Activated CD8-positive, alpha-beta T cell treated with anti-CD3 and anti-CD28 coated beads, Interleukin-2, amount 10 ng/mL, durations not matched to agents 7 days and 5 days (primary cell): ENCODE measurements around the gene CDK17. TPM values are rescaled to one million over a fixed set of nuclear protein-coding genes. Genes with fewer than 3 reads are reported as not detected.

Experiments
- ATAC-seq: fragments of 150-1000 bp; cut with Tn5 transposase; one replicate; pipeline ENCODE4 v1.10.0; 2021; ENCODE audit warnings: moderate library complexity
- CTCF ChIA-PET: fragments of 350-600 bp; sonication (Branson Sonifier 250); formaldehyde crosslinking; loops from one replicate; lab custom pipeline; 2021; ENCODE audit warnings: antibody characterized with exemption; lab: Charles Lee
- POLR2A ChIA-PET: fragments of 350-600 bp; sonication (Branson Sonifier 250); formaldehyde crosslinking; loops from one replicate; lab custom pipeline; 2021; ENCODE audit warnings: antibody characterized with exemption; lab: Charles Lee
- DNase-seq: peaks from one replicate; pipeline ENCODE4 v3.0.0-alpha.2; 2020
- H3K27ac Mint-ChIP-seq: one replicate; pipeline ENCODE4 v1.8.0; 2021; ENCODE audit warnings: mild to moderate bottlenecking, mixed read lengths
- H3K27me3 Mint-ChIP-seq: one replicate; pipeline ENCODE4 v1.8.0; 2021; ENCODE audit warnings: low read depth, mixed read lengths
- H3K36me3 Mint-ChIP-seq: one replicate; pipeline ENCODE4 v1.8.0; 2021; ENCODE audit warnings: low read depth, mixed read lengths
- H3K4me1 Mint-ChIP-seq: one replicate; pipeline ENCODE4 v1.8.0; 2021; ENCODE audit warnings: low read depth, mixed read lengths
- H3K4me3 Mint-ChIP-seq: one replicate; pipeline ENCODE4 v1.8.0; 2021; ENCODE audit warnings: mild to moderate bottlenecking, mixed read lengths
- H3K9me3 Mint-ChIP-seq: one replicate; pipeline ENCODE4 v1.8.0; 2022; ENCODE audit warnings: mixed read lengths; ENCODE audit not compliant: insufficient read depth
- total RNA-seq, 2 experiments: library from RNA; stranded (reverse); gene quantifications; one replicate each; pipeline ENCODE4 v1.2.3, GENCODE V29; 2021

The CDK17 gene
- total RNA-seq, 2 experiments from 2014 or later: 38.2 to 39.5 TPM

DNA sequence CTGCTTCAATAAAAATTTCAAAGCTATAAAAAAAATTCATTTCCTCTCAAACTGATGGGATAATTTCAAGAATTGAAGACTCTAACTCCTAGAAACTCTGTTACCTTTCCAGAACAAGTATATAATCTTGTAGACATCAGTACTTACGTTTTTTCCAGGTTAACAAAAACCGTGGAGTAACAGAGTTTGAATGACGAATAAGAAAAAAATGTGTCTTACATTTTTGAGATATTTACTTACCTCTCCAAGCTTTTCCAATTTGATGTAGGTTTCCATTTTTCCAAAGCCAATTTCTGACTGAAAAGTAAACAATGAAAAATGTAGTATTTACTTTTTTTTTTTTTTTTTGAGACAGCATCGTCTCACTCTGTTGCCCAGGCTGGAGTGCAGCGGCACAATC, 100.2 kb downstream of the CDK17 start:
- Mint-ChIP-seq H3K4me3 (no peak overlapping the region), H3K9me3 (no peaks in the 10 kb centered on the region), H3K27ac (no peak overlapping the region), H3K36me3 (peaks cover 30% of the 10 kb centered on the region), H3K27me3 (no peaks in the 10 kb centered on the region), H3K4me1 (peaks cover 10% of the 10 kb centered on the region)
- DNase-seq (no peak), ATAC-seq (no peak)
- ChIA-PET POLR2A (interaction anchor here (0.7 kb wide), 1 partner anchor 14 kb away, joined by 4 read pairs; no protein-coding TSS in a partner anchor), CTCF (no interaction called here)

- no peaks in the 10 kb centered on the region for H3K27me3 Mint-ChIP-seq
- H3K36me3 Mint-ChIP-seq: peaks cover 43% of the 10 kb centered on the region
- H3K4me1 Mint-ChIP-seq: peaks cover 15% of the 10 kb centered on the region
- ChIA-PET CTCF (interaction anchor here (0.6 kb wide), 1 partner anchor 218 kb away, joined by 3 read pairs; no protein-coding TSS in a partner anchor), POLR2A (no interaction called here)
- no peaks in the 10 kb centered on the region for H3K9me3 Mint-ChIP-seq
- no peak overlapping the region for H3K27ac Mint-ChIP-seq
- no peak overlapping the region for H3K4me3 Mint-ChIP-seq
- DNase-seq (no peak), ATAC-seq (no peak)
Measured at GRCh38 chr12:96297504-96297903, 102.7 kb downstream of the CDK17 start.

DNA sequence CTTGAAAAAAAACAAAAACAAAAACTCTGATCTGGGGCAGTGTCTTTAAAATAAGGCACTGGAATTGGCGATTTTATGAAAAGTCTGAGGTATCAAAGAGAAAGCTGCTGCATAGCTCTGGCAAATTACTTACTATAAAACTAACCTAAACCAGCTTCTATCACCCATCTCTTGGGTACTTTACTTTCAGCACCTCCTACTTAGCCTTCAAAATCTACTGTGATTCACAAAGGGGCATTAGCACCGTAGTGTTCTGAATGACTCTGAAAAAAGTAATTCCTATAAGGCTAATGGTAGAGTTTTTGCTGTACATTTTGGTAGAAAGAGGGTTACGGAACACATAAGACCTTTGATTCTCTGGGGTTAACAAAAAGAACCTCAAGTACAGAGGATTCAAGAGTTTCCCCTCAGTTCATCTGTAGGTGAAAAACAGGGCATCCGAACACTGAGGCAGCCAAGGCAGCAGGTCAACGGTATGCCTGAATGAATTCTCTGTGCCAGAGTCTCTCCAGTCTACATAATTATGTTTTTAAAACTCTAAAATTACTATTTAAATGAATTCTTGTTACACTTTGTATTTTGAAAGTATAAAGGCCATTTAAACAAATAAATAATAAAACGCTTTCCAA, 104.6 kb downstream of the CDK17 start:
- H3K4me3 Mint-ChIP-seq: no peak overlapping the region
- H3K4me1 Mint-ChIP-seq: peaks cover 12% of the 10 kb centered on the region
- peaks cover 48% of the 10 kb centered on the region for H3K36me3 Mint-ChIP-seq
- ATAC-seq (no peak), DNase-seq (no peak)
- POLR2A ChIA-PET: no interaction called here
- CTCF ChIA-PET: interaction anchor here (1.0 to 2.2 kb wide), 2 partner anchors 30 to 81 kb away, joined by 3 to 6 read pairs; no protein-coding TSS in a partner anchor
- H3K27ac Mint-ChIP-seq: no peak overlapping the region
- H3K9me3 Mint-ChIP-seq: no peaks in the 10 kb centered on the region
- H3K27me3 Mint-ChIP-seq: no peaks in the 10 kb centered on the region

DNA sequence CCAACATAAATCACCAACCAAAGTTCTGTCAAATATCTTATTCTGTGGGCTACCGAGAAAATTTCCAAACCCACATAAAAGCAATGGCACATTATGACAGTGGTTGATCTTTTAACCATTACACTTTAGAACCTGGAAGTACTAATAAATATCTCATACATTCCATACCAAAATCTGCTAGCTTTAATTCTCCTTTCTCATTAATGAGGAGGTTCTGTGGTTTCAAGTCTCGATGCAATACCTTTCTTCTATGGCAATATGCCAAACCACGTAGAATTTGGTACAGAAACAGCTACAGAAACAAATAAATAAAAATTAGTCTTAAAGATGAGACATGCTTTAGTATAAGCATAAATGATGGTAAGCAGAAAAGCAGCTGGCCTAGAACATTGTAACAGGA, 105.4 kb downstream of the CDK17 start:
- no peak for ATAC-seq
- Mint-ChIP-seq H3K4me1 (peaks cover 12% of the 10 kb centered on the region), H3K9me3 (no peaks in the 10 kb centered on the region), H3K27ac (no peak overlapping the region), H3K36me3 (peaks cover 46% of the 10 kb centered on the region), H3K27me3 (no peaks in the 10 kb centered on the region), H3K4me3 (no peak overlapping the region)
- no peak for DNase-seq
- CTCF ChIA-PET: interaction anchor here (2.2 kb wide), 1 partner anchor 80 kb away, joined by 6 read pairs; no protein-coding TSS in a partner anchor
- POLR2A ChIA-PET: no interaction called here

- Mint-ChIP-seq H3K36me3 (peaks cover 49% of the 10 kb centered on the region), H3K27me3 (no peaks in the 10 kb centered on the region), H3K4me3 (no peak overlapping the region), H3K27ac (no peak overlapping the region), H3K9me3 (no peaks in the 10 kb centered on the region), H3K4me1 (peaks cover 16% of the 10 kb centered on the region)
- CTCF ChIA-PET: no interaction called here
- POLR2A ChIA-PET: no interaction called here
- no peak for DNase-seq
- no peak for ATAC-seq
Measured at GRCh38 chr12:96293093-96293492, 107.1 kb downstream of the CDK17 start.

DNA sequence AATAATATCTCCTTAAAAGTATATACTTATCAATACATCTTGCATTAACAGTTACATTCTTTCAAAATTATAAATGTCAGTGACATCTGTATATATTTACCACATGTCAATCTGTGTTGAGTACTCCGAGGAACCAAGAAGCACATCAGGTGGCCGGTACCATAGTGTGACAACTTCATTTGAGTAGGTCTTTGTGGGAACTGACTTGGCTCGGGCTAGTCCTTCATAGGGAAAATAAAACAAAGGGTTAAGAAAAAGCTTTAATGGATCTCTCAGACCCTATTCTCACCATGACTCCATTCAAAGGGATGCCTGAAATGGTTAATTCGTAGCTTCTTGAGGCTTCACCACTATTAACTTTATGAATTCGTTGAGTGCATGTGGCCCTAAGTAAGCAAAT, 111.2 kb downstream of the CDK17 start:
- POLR2A ChIA-PET: no interaction called here

GRCh38 chr12:96285158-96285557, 115.1 kb downstream of the CDK17 start:
- Mint-ChIP-seq H3K27me3 (no peaks in the 10 kb centered on the region), H3K27ac (peak overlapping the region; percentile 3), H3K4me3 (no peak overlapping the region), H3K36me3 (peaks cover 66% of the 10 kb centered on the region), H3K9me3 (no peaks in the 10 kb centered on the region), H3K4me1 (peaks cover 9% of the 10 kb centered on the region)
- ChIA-PET CTCF (interaction anchor here (1.4 to 1.9 kb wide), 2 partner anchors 69 to 232 kb away, joined by 3 to 4 read pairs; no protein-coding TSS in a partner anchor), POLR2A (no interaction called here)
- ATAC-seq (no peak), DNase-seq (no peak)

More for the DNA sequence above, 111.2 kb downstream of the CDK17 start:
- Mint-ChIP-seq H3K4me3 (no peak overlapping the region), H3K36me3 (peaks cover 57% of the 10 kb centered on the region), H3K27me3 (no peaks in the 10 kb centered on the region), H3K27ac (no peak overlapping the region), H3K4me1 (peaks cover 9% of the 10 kb centered on the region), H3K9me3 (no peaks in the 10 kb centered on the region)
- CTCF ChIA-PET: interaction anchor here (0.6 to 1.0 kb wide), 3 partner anchors 89 to 267 kb away, joined by 3 to 6 read pairs (median 3); partner anchors contain the start of gene CDK17
- no peak for ATAC-seq
- no peak for DNase-seq

GRCh38 chr12:96274331-96274730, 125.9 kb downstream of the CDK17 start:
- Mint-ChIP-seq H3K4me3 (no peak overlapping the region), H3K36me3 (peaks cover 55% of the 10 kb centered on the region), H3K27me3 (no peaks in the 10 kb centered on the region), H3K4me1 (peaks cover 3% of the 10 kb centered on the region), H3K9me3 (no peaks in the 10 kb centered on the region), H3K27ac (no peak overlapping the region)
- POLR2A ChIA-PET: no interaction called here
- no peak for DNase-seq
- ATAC-seq: no peak
- CTCF ChIA-PET: no interaction called here

DNA sequence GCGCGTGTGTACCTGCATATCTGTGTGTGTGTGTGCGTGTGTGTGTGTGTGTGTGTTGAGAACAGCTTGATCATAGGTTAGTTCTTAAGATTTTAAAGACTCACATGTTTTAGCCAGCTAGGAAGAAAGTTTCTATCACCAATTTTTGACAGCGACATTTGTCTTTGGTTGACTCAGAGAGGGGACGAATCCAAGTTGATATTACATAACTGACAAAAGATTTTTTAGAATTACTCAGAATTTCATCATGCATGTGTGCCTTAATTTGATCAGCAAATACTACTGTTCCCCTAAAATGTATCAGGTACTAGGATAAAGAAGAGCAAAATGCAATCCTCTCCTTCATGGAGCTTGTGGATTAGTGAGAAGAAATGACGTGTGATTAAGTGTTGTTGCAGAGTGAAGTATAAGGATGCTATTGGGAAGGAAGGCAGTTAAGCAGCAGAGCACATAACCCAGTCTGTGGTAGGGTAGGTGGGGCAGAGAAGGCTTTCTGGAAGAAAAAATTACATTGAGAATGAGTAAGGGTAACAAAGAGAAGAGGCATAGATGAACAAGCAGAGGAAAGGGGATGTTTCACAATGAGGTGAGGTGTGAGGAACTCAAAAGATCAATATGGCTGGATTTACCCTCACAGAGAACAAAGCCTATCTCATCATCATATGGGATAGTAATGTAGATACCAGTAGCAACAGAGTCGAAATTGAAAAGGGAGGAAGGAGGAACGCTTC, 128.6 kb downstream of the CDK17 start:
- CTCF ChIA-PET: no interaction called here
- POLR2A ChIA-PET: interaction anchor here (0.5 to 1.5 kb wide), 3 partner anchors 39 to 128 kb away, joined by 3 to 4 read pairs (median 3); partner anchors contain the start of gene CDK17
- H3K27ac Mint-ChIP-seq: no peak overlapping the region
- peaks cover 63% of the 10 kb centered on the region for H3K36me3 Mint-ChIP-seq
- no peaks in the 10 kb centered on the region for H3K27me3 Mint-ChIP-seq
- no peak for ATAC-seq
- peaks cover 3% of the 10 kb centered on the region for H3K4me1 Mint-ChIP-seq
- no peaks in the 10 kb centered on the region for H3K9me3 Mint-ChIP-seq
- H3K4me3 Mint-ChIP-seq: no peak overlapping the region
- DNase-seq: no peak

GRCh38 chr12:96266238-96266637, 134.0 kb downstream of the CDK17 start:
- ChIA-PET CTCF (interaction anchor here (0.7 to 3.1 kb wide), 5 partner anchors 9 to 250 kb away, joined by 3 to 10 read pairs (median 3); no protein-coding TSS in a partner anchor), POLR2A (interaction anchor here (0.6 to 1.0 kb wide), 2 partner anchors 112 to 134 kb away, joined by 3 to 5 read pairs; partner anchors contain the start of gene CDK17)
- Mint-ChIP-seq H3K27ac (no peak overlapping the region), H3K27me3 (no peaks in the 10 kb centered on the region), H3K9me3 (no peaks in the 10 kb centered on the region), H3K4me3 (no peak overlapping the region), H3K36me3 (peaks cover 60% of the 10 kb centered on the region), H3K4me1 (no peaks in the 10 kb centered on the region)
- ATAC-seq (no peak), DNase-seq (no peak)

DNA sequence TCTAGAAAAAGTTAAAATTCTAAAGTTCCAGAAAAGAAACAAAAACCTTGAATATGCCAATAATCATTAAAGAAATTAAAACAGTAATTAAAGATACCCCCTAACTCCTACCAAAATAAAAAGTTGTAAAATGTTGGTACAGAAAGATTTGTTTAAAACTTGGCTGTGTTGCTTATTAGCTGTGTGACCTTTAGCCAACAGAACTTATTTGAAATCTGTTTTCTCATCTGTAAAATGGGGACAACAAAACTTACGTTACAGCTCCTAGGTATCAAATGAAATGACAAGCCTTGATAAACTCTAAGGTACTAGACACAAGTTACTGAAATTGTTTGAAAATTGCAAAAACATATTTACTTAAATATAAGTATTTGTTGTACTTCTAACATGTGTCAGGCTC, 134.4 kb downstream of the CDK17 start:
- POLR2A ChIA-PET: interaction anchor here (0.6 to 1.0 kb wide), 2 partner anchors 112 to 134 kb away, joined by 3 to 5 read pairs; partner anchors contain the start of gene CDK17
- no peak for ATAC-seq
- Mint-ChIP-seq H3K9me3 (no peaks in the 10 kb centered on the region), H3K36me3 (peaks cover 63% of the 10 kb centered on the region), H3K4me3 (no peak overlapping the region), H3K27ac (no peak overlapping the region), H3K27me3 (no peaks in the 10 kb centered on the region), H3K4me1 (no peaks in the 10 kb centered on the region)
- no peak for DNase-seq
- CTCF ChIA-PET: interaction anchor here (1.0 to 3.1 kb wide), 4 partner anchors 8 to 251 kb away, joined by 3 to 10 read pairs (median 3); no protein-coding TSS in a partner anchor
